ENCODE measurements around the gene LAMA2. TPM values are rescaled to one million over a fixed set of nuclear protein-coding genes. Genes with fewer than 3 reads are reported as not detected.

Gene LAMA2
- total RNA-seq, 1 experiment from 2014 or later: 8.2 TPM

GRCh38 chr6:129104131-129104530 lies 221.2 kb downstream of the LAMA2 start:
- CTCF ChIA-PET: no interaction called here
- Histone ChIP-seq H3K9me3 (ENCODE audit: control insufficient read depth in 1 of 2, insufficient read depth in 1 of 2, low read depth in 1 of 2, low read length in 2 of 2) (no peaks in the 10 kb centered on the region), H3K4me3 (replicated peaks in 1 of 2; ENCODE audit: low read depth in 1 of 2, low read length in 2 of 2) (no peak overlapping the region), H2AFZ (ENCODE audit: low read depth, low read length, poor library complexity, severe bottlenecking) (no peak overlapping the region), H3K36me3 (ENCODE audit: control insufficient read depth in 1 of 2, insufficient read depth in 2 of 2, low read length in 2 of 2) (no peaks in the 10 kb centered on the region), H3K9ac (ENCODE audit: low read length) (no peak overlapping the region), H3K9me2 (ENCODE audit: insufficient read depth) (no peaks in the 10 kb centered on the region), H4K20me1 (ENCODE audit: insufficient read depth) (no peaks in the 10 kb centered on the region), H3K27ac (ENCODE audit: low read depth, low read length) (no peak overlapping the region), H3K4me2 (ENCODE audit: low read length) (no peak overlapping the region), H3K4me1 (ENCODE audit: control insufficient read depth in 1 of 2, insufficient read depth in 2 of 2, low read length in 2 of 2) (no peaks in the 10 kb centered on the region), H3K79me2 (ENCODE audit: insufficient read depth, low read length) (no peaks in the 10 kb centered on the region), H3K27me3 (ENCODE audit: insufficient read depth, low read length) (no peaks in the 10 kb centered on the region)
- BruUV-seq (replicated peaks): no TSS peak
- RAD21 ChIA-PET (ENCODE audit: low non-redundant PET in 1 of 2, low total read pairs in 2 of 2, uncharacterized antibody in 2 of 2, unreplicated experiment in 2 of 2): no interaction called here
- no peak for DNase-seq (ENCODE audit: low read depth, low spot score)
- no peak for ATAC-seq
- intact Hi-C loops (cut with micrococcal nuclease): no loop called here
- POLR2A ChIA-PET: no interaction called here
- TF ChIP-seq TCF7L2 (IDR thresholded peaks at IDR 0.05; ENCODE audit: borderline replicate concordance, extremely low read depth, insufficient read depth, insufficient read length): no peak
- no peak for TF ChIP-seq POLR2AphosphoS5 (IDR thresholded peaks at IDR 0.05; ENCODE audit: low read depth, low read length)
- TF ChIP-seq POLR2A (IDR thresholded peaks at IDR 0.05; ENCODE audit: borderline replicate concordance, extremely low read depth, insufficient read depth, insufficient read length): no peak

GRCh38 chr6:129104560-129104959 lies 221.6 kb downstream of the LAMA2 start:
- Histone ChIP-seq H3K27ac (ENCODE audit: low read depth, low read length) (no peak overlapping the region), H2AFZ (ENCODE audit: low read depth, low read length, poor library complexity, severe bottlenecking) (no peak overlapping the region), H3K36me3 (ENCODE audit: control insufficient read depth in 1 of 2, insufficient read depth in 2 of 2, low read length in 2 of 2) (no peaks in the 10 kb centered on the region), H4K20me1 (ENCODE audit: insufficient read depth) (no peaks in the 10 kb centered on the region), H3K4me2 (ENCODE audit: low read length) (no peak overlapping the region), H3K9ac (ENCODE audit: low read length) (no peak overlapping the region), H3K4me1 (ENCODE audit: control insufficient read depth in 1 of 2, insufficient read depth in 2 of 2, low read length in 2 of 2) (no peaks in the 10 kb centered on the region), H3K9me2 (ENCODE audit: insufficient read depth) (no peaks in the 10 kb centered on the region), H3K27me3 (ENCODE audit: insufficient read depth, low read length) (no peaks in the 10 kb centered on the region), H3K9me3 (ENCODE audit: control insufficient read depth in 1 of 2, insufficient read depth in 1 of 2, low read depth in 1 of 2, low read length in 2 of 2) (no peaks in the 10 kb centered on the region), H3K4me3 (replicated peaks in 1 of 2; ENCODE audit: low read depth in 1 of 2, low read length in 2 of 2) (no peak overlapping the region), H3K79me2 (ENCODE audit: insufficient read depth, low read length) (no peaks in the 10 kb centered on the region)
- ChIA-PET RAD21 (ENCODE audit: low non-redundant PET in 1 of 2, low total read pairs in 2 of 2, uncharacterized antibody in 2 of 2, unreplicated experiment in 2 of 2) (no interaction called here), CTCF (no interaction called here), POLR2A (no interaction called here)
- ATAC-seq (no peak), DNase-seq (ENCODE audit: low read depth, low spot score) (no peak)
- intact Hi-C loops (cut with micrococcal nuclease): no loop called here
- BruUV-seq (replicated peaks): no TSS peak
- TF ChIP-seq SP1 (IDR thresholded peaks at IDR 0.05; ENCODE audit: low read depth) (no peak), CEBPB (IDR thresholded peaks at IDR 0.05; ENCODE audit: low read depth) (no peak), JUND (IDR thresholded peaks at IDR 0.05) (no peak)
